Measurements from ENCODE around the gene IER5L.

- TF ChIP-seq POLR2A (IDR thresholded peaks at IDR 0.05) = no peak
- TF ChIP-seq, protein P1, sequence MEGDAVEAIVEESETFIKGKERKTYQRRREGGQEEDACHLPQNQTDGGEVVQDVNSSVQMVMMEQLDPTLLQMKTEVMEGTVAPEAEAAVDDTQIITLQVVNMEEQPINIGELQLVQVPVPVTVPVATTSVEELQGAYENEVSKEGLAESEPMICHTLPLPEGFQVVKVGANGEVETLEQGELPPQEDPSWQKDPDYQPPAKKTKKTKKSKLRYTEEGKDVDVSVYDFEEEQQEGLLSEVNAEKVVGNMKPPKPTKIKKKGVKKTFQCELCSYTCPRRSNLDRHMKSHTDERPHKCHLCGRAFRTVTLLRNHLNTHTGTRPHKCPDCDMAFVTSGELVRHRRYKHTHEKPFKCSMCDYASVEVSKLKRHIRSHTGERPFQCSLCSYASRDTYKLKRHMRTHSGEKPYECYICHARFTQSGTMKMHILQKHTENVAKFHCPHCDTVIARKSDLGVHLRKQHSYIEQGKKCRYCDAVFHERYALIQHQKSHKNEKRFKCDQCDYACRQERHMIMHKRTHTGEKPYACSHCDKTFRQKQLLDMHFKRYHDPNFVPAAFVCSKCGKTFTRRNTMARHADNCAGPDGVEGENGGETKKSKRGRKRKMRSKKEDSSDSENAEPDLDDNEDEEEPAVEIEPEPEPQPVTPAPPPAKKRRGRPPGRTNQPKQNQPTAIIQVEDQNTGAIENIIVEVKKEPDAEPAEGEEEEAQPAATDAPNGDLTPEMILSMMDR (IDR thresholded peaks at IDR 0.05) = no peak
- TF ChIP-seq POLR2AphosphoS5 (IDR thresholded peaks at IDR 0.05) = no peak
- no peak for TF ChIP-seq EP300 (IDR thresholded peaks at IDR 0.05)
Measured at GRCh38 chr9:129210125-129210524, 32.1 kb upstream of the IER5L start.
